GM06990 (cell line): ENCODE data around the gene LRRC59.

ENCODE experiments used
- DNase-seq: peaks from one replicate; pipeline ENCODE4 v3.0.0-alpha.2; 2011; ENCODE audit not compliant: insufficient read length; ENCODE audit errors: extremely low read depth
- H3K27me3 ChIP-seq: replicated peaks from 2 replicates; pipeline ENCODE4 v1.6.0; 2011; ENCODE audit warnings: low read length; ENCODE audit not compliant: control insufficient read depth, insufficient read depth
- H3K36me3 ChIP-seq: 2 replicates; pipeline ENCODE4 v1.5.1; 2011; ENCODE audit warnings: low read length; ENCODE audit not compliant: control insufficient read depth, insufficient read depth
- H3K4me3 ChIP-seq: replicated peaks from 2 replicates; pipeline ENCODE4 v1.5.1; 2011; ENCODE audit warnings: low read depth, mild to moderate bottlenecking, control low read depth, low read length
- TF ChIP-seq, protein P1 (sequence below): IDR thresholded peaks from 2 replicates; pipeline ENCODE4 v1.5.1; 2011; ENCODE audit warnings: low read length, control low read depth, mild to moderate bottlenecking, inconsistent platforms; ENCODE audit not compliant: insufficient read depth, poor library complexity, severe bottlenecking

LRRC59 gene

GRCh38 chr17:50424996-50425681 lies 27.8 kb upstream of the LRRC59 start:
- Histone ChIP-seq H3K27me3 (no peaks in the 10 kb centered on the region), H3K36me3 (no peaks in the 10 kb centered on the region), H3K4me3 (peak overlapping the region; percentile 74)
- no peak for DNase-seq
- TF ChIP-seq, protein P1, sequence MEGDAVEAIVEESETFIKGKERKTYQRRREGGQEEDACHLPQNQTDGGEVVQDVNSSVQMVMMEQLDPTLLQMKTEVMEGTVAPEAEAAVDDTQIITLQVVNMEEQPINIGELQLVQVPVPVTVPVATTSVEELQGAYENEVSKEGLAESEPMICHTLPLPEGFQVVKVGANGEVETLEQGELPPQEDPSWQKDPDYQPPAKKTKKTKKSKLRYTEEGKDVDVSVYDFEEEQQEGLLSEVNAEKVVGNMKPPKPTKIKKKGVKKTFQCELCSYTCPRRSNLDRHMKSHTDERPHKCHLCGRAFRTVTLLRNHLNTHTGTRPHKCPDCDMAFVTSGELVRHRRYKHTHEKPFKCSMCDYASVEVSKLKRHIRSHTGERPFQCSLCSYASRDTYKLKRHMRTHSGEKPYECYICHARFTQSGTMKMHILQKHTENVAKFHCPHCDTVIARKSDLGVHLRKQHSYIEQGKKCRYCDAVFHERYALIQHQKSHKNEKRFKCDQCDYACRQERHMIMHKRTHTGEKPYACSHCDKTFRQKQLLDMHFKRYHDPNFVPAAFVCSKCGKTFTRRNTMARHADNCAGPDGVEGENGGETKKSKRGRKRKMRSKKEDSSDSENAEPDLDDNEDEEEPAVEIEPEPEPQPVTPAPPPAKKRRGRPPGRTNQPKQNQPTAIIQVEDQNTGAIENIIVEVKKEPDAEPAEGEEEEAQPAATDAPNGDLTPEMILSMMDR = no peak

DNA sequence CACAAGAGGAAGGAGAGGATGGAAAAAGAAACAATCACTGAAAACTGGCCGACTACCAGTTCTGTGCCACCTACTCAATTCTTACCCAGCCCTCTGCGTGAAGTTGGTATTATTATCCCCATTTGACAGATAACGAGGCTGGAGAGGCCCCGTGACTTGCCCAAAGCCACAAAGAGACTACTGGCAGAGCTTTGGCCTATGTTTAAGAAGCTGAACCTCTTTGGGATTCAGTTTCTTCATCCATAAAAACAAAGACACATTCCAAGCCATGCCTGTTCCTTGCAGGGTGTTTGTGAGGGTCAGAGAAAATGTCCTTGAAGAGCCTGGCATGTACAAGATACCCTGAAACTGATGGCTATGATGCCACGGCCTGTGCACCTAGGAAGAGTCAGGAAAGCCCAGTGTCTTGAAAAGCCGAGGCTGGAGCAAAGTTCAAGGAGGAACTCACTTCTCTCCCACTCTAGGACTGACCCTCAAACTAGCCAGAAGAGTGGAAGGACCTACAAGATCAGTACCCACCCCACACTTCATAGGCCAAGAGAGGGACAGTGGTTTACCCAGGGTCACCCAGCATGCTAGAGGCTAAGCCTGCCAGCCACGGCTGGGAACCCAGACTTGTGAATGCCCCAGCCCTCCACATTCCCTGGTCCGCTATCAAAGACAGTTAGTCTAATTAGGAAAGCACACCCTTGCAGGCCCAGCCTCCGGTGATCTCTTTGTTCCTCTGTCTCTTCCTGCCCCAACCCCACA lies 27.1 kb upstream of the LRRC59 start:
- TF ChIP-seq, protein P1 = no peak
- no peak overlapping the region for H3K4me3 ChIP-seq
- DNase-seq = no peak
- no peaks in the 10 kb centered on the region for H3K36me3 ChIP-seq
- no peaks in the 10 kb centered on the region for H3K27me3 ChIP-seq

- H3K4me3 ChIP-seq = no peak overlapping the region
- DNase-seq = no peak
- no peaks in the 10 kb centered on the region for H3K36me3 ChIP-seq
- TF ChIP-seq, protein P1 = no peak
- no peaks in the 10 kb centered on the region for H3K27me3 ChIP-seq
Measured at GRCh38 chr17:50423553-50424159, 26.3 kb upstream of the LRRC59 start.

DNA sequence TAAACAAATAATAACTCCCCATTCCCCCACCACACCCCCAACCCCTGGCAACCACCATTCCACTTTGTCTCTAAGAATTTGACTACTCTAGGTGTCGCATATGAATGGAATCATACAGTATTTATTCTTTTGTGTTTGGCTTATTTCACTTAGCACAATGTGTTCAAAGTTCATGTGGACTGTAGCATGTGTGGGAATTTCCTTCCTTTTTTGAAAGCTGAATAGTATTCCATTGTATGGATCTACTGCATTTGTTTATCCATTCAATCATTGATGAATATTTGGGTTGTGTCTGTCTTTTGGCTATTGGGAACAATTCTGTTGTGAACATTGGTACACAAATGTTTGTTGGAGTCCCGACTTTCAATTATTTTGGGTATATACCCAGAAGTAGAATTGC lies 25.4 kb upstream of the LRRC59 start:
- no peak overlapping the region for H3K4me3 ChIP-seq
- no peak for DNase-seq
- no peaks in the 10 kb centered on the region for H3K36me3 ChIP-seq
- H3K27me3 ChIP-seq = no peaks in the 10 kb centered on the region
- TF ChIP-seq, protein P1 = no peak

- DNase-seq = peak; percentile 39
- H3K27me3 ChIP-seq = no peaks in the 10 kb centered on the region
- H3K36me3 ChIP-seq = no peaks in the 10 kb centered on the region
- 0 out of 2 replicates have a peak overlapping the region, but pooled peaks have one; percentile 17 for H3K4me3 ChIP-seq
- TF ChIP-seq, protein P1 = no peak
Measured at GRCh38 chr17:50421308-50422051, 24.2 kb upstream of the LRRC59 start.
